Endothelial cell of umbilical vein (primary cell): ENCODE data around the gene HOXA2.

Experiments
- EZH2 ChIP-seq: IDR thresholded peaks from 2 replicates; pipeline ENCODE4 v1.6.1; 2012; ENCODE audit warnings: borderline replicate concordance, low read depth, mild to moderate bottlenecking, moderate library complexity, low read length, inconsistent platforms; ENCODE audit not compliant: severe bottlenecking
- FOS ChIP-seq: IDR thresholded peaks from 2 replicates; pipeline ENCODE4 v1.6.1; 2011; ENCODE audit warnings: mild to moderate bottlenecking, low read length, moderate library complexity, borderline replicate concordance; ENCODE audit not compliant: insufficient read depth
- GATA2 ChIP-seq: IDR thresholded peaks from 2 replicates; pipeline ENCODE4 v1.7.0; 2011; ENCODE audit warnings: low read depth, mild to moderate bottlenecking, moderate library complexity, mixed read lengths, low read length; ENCODE audit not compliant: insufficient read length, insufficient read depth
- JUN ChIP-seq: IDR thresholded peaks from 2 replicates; pipeline ENCODE4 v1.6.1; 2011; ENCODE audit warnings: borderline replicate concordance, low read depth; ENCODE audit not compliant: insufficient read length, insufficient read depth
- MYC ChIP-seq: IDR thresholded peaks from one replicate; pipeline ENCODE4 v1.6.1; 2011; ENCODE audit warnings: mild to moderate bottlenecking, low read depth, low read length
- POLR2A ChIP-seq: IDR thresholded peaks from 2 replicates; pipeline ENCODE4 v1.6.1; 2012; ENCODE audit warnings: low read depth, mild to moderate bottlenecking, control low read depth, low read length
- POLR2AphosphoS5 ChIP-seq: IDR thresholded peaks from 2 replicates; pipeline ENCODE4 v1.6.1; 2012; ENCODE audit warnings: low read depth, mild to moderate bottlenecking, control low read depth, low read length, moderate library complexity; ENCODE audit not compliant: insufficient read depth
- TF ChIP-seq, protein P1 (sequence below), 2 donors: IDR thresholded peaks; 1 replicate in 1 of 2; 2 replicates in 1 of 2; pipeline ENCODE4 v1.5.1; 2011; ENCODE audit warnings: low read length in 2 of 2, mild to moderate bottlenecking in 2 of 2, moderate library complexity in 2 of 2, control low read depth in 1 of 2, inconsistent platforms in 1 of 2, low read depth in 1 of 2; ENCODE audit not compliant: insufficient read depth in 1 of 2; ENCODE audit errors: extremely low read depth in 1 of 2
- TF ChIP-seq, protein P2 (sequence below): IDR thresholded peaks from 2 replicates; pipeline ENCODE4 v1.6.1; 2011; ENCODE audit not compliant: insufficient read depth, insufficient read length

DNA sequence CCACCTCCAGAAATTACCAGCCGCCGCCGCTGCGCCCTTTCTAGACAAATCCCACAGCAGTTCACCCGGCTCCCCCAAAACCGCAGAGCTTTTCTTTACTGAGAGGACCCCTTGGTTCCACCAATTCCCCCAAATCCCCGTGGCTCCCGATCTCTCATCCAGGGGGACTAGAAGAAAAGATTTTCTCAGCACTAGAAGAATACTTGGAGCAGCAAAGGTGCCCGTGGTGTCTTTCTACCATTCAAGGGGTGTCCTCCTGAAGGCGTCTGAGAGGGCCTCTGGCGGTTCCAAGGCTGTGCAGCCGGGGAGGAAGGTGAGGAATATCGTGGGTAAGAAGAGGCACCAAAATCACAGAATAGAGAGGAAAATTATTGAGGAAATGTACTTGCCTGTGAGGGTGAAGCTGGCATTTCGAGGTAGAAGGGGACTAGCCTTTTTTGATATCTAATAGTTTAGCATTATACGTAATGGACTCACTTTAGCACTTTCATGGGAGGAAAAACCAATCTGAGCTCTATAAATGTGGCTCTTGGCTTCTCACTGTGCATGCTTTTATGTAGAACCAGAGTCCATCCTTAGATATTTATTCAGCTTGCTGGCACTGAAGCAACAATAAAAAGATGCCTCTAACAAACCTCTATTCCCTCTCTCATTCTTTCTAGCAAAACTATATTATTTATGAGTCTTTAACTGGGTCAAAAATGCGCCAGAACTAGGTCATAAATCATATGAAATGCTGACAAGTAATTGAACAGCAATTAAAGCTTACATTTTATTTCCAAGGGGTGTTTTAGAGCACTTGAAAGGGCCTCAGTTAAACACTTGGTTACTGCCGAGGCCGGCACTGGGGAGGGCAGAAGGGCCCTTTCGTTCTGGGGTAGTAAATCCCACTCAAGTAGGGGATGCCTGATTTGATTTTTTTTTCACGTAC, 13.8 kb upstream of the HOXA2 start:
- TF ChIP-seq JUN (no peak), MYC (no peak), POLR2A (peak; percentile 14), EZH2 (no peak), POLR2AphosphoS5 (no peak), FOS (no peak), GATA2 (no peak)
- TF ChIP-seq, protein P1, sequence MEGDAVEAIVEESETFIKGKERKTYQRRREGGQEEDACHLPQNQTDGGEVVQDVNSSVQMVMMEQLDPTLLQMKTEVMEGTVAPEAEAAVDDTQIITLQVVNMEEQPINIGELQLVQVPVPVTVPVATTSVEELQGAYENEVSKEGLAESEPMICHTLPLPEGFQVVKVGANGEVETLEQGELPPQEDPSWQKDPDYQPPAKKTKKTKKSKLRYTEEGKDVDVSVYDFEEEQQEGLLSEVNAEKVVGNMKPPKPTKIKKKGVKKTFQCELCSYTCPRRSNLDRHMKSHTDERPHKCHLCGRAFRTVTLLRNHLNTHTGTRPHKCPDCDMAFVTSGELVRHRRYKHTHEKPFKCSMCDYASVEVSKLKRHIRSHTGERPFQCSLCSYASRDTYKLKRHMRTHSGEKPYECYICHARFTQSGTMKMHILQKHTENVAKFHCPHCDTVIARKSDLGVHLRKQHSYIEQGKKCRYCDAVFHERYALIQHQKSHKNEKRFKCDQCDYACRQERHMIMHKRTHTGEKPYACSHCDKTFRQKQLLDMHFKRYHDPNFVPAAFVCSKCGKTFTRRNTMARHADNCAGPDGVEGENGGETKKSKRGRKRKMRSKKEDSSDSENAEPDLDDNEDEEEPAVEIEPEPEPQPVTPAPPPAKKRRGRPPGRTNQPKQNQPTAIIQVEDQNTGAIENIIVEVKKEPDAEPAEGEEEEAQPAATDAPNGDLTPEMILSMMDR (IDR thresholded peaks at IDR 0.05; ENCODE audit: extremely low read depth in 1 of 2, insufficient read depth in 1 of 2, low read depth in 1 of 2, low read length in 2 of 2) = no peak
- TF ChIP-seq, protein P2, sequence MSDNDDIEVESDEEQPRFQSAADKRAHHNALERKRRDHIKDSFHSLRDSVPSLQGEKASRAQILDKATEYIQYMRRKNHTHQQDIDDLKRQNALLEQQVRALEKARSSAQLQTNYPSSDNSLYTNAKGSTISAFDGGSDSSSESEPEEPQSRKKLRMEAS = no peak
